T follicular helper cell (primary cell): Measurements from ENCODE around the gene POLL.
"Not testable (repeated sequence)": the region's sequence is repeated elsewhere in the genome, so short reads cannot be mapped to it uniquely, and the experiment has no call there.

Experiments
- DNase-seq: peaks from one replicate; pipeline ENCODE4 v3.0.0-alpha.2; 2020; ENCODE audit warnings: low read depth
- total RNA-seq, 2 experiments: gene quantifications; one replicate each; lab custom pipeline; 2026; lab: John Stamatoyannopoulos, UW

Gene POLL
- 24.8 to 44.7 reads per million in 2 experiments for total RNA-seq

- peak; percentile 76 for DNase-seq
Observed at GRCh38 chr10:101587725-101588653, at the start of gene POLL, which contains the start of gene DPCD. Gene POLL, minus strand, starts transcription at chr10:101588257. Its CDS starts 897 bp downstream, at chr10:101587360. Gene DPCD, plus strand, starts transcription at chr10:101588321. Its CDS starts 16 bp downstream, at chr10:101588337.

- DNase-seq = not testable (repeated sequence)
Observed at GRCh38 chr10:101633510-101633909, 45.5 kb upstream of the POLL start.

DNA sequence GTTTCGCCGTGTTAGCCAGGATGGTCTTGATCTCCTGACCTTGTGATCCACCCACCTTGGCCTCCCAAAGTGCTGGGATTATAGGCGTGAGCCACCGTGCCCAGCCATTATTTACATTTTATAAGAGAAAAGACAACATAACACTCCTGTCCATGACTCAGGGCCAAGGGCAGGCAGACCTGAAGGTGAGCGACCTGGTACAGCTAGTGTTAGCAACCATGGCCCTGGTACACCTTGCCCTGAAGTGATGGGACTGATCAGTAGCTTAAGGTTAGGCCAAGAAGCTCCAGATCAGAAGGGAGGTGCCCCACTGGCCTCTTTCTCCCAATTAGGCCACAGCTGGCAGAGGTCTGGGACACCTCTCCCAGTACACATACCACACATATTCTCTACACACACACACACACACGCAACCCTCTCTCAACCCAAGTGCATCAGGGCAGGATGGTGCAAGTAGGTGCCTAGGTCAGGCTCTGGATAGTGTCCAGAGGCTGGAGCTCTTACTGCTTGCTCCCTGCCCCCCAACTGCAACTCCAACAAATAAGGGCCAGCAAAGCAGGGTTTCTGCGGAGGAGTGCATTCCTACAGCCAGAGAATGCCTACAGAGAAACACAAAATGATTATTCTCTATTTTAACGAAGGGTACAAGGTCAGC lies 43.9 kb upstream of the POLL start:
- no peak for DNase-seq

DNA sequence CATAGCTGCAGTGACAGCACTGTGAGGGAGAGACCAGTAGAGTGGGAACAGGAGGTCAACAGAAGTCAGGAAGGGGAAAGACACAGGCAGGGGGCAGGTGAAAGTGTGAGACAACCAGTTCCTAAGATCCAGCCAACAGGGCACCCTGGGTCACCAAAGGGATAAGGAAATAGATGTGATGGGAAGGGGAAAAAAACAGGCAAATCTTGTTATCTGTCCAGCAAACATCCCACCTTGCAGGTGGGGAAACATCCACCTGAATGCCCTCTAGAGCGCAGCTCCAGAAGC lies 42.5 kb upstream of the POLL start:
- no peak for DNase-seq

- no peak for DNase-seq
Observed at GRCh38 chr10:101629837-101630632, 42.0 kb upstream of the POLL start.

DNA sequence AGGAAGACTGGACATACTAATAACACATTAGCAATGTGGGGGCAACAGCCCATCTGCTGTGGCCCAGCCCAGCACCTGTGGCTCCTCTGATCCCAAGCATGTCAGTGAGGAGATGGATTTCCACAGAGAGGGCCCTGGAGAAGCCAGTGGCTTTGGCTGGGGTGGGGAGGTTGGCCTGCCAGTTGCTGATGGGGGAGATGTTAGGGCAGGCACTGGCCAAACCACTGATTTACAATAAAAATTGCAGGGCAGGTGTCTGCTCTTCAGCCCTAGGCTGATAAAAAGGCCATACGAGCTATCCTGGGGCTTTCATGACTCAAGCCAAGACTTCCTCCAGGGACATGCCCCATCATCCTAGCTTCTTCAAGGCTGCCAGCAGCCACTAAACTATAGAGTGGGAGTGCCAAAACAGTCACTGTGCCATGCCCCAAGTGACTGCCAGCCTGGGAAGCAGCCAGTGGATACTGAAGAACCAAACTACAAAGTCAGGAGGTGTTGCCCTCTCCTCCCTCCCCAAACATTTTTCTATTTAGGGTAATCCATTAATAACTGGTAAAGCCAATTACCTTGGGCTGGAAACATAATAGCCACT lies 37.9 kb upstream of the POLL start:
- DNase-seq = no peak

DNA sequence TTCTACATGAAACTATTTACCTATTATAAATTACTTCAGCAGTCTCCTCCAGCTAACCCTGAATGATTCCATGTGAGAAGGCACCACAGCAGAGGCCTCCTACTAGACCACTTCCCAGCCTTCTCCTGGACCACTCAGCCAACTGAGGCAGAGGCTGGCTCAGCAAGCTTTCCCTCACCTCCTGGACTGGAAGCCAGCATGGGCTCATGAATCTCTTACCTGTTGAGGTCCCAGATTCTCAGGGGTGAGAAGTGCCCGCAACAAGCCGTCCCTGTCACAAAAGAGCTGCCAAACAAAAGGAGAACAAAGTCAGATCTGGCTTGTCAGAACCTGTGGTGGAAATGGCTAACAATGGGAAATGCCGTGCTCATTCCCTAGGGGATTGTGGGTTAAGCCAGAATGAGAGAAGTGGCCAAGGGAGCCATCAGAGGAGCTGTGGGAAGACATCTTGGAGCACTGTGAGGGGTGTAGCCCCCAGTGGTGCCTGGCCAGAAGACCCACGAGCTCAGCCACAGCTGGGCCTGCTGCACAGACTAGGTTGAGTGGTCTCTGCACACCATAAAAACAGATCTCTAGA lies 36.6 kb upstream of the POLL start:
- no peak for DNase-seq

GRCh38 chr10:101623528-101623927 lies 35.5 kb upstream of the POLL start:
- no peak for DNase-seq

DNA sequence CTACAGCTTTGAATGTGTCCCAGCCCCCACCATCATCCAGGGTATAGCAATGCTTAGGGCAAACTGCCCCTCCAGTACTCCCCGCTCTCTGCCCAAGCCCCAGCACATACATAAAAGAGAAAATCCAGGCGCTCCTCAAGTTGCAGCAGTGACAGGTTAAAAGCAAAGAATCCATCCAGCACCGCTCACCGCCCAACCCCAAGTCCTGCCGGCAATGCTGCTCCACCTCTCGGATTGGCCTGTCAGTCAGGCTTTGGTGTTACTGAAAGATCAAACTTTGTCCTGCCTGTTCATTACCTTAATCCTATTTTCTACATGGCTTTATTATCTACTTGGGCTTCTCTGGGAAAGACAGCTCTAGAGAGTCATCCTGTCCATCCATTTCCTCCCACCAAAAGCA lies 31.9 kb upstream of the POLL start:
- no peak for DNase-seq

- DNase-seq = no peak
Observed at GRCh38 chr10:101618871-101619270, 30.8 kb upstream of the POLL start.

GRCh38 chr10:101617824-101618568 lies 29.9 kb upstream of the POLL start:
- DNase-seq = no peak

DNA sequence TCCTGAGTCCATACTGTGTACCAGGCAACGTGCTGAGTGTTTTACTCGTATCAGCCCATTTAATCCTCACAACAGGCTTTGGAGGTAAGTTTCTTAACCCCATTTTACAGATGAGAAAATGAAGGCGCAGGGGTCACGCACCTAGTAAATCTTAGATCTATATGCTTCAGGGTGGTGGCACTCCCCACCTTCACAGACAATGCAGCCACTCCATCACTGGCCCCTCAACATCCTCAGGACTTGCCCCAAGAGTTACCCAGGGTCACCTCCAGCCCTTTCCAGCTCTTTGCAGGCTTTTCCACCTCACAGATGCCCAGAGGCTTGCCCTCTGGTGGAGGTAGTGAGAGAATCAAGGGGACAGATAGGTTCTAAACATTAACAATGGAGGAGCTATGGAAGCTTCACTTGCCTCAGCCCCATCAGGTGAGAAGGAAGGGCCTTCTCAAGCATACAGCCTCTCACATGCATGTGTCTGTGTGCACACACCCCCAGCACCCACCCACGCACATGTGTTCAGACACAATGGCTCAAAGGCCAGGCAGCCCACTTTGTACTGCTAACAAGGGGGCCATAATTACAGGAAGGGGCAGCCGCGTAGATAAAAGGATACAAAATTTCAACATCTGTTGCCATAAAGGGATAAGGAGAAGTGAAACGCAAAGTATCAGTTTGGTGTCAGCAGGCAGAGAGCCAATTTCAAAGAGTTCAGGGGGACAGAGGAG lies 29.2 kb upstream of the POLL start:
- no peak for DNase-seq

GRCh38 chr10:101616415-101617101 lies 28.5 kb upstream of the POLL start:
- DNase-seq = no peak

- no peak for DNase-seq
Observed at GRCh38 chr10:101615525-101616116, 27.6 kb upstream of the POLL start.

GRCh38 chr10:101614663-101615524 lies 26.8 kb upstream of the POLL start:
- DNase-seq = no peak

DNA sequence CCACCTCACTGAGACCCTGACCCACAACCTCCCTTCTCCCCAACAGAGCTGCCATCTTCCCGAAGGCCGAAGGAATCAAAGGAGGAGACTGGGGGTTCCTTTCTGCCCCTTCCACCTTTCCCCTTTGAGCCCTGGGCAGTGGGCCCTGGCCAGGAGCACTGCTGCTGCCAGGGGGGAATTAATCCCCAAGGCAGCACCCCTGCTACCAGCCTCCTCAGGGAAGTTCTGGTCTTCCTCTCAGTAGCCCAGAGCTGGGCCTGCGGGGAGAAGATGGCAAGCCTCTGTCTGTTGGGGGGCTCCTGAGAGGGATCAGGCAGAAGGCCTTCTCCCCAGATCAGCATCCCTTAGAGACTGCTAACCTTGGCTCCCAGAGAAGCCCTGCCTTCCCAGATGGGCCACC lies 25.6 kb upstream of the POLL start:
- no peak for DNase-seq

- DNase-seq = no peak
Observed at GRCh38 chr10:101612872-101613271, 24.8 kb upstream of the POLL start.

DNA sequence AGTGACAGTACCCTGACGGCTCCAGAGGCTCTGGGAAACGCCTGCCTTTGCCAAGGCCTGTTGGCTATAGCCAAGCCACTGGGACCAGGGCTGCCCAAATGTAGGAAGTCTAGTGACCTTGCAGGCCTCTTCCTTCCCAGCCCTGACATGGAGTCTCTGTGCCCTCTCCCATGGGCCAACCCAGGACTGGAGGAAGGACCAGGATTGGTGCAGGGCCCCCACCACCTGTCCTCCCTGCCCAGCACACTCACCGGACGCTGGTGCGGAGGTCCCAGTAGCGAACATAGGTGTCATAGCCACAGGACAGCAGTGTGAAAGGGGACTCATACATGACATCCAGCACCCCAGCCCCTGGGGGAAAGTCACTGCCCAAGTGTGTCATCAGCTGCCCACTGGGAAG lies 24.0 kb upstream of the POLL start:
- DNase-seq = no peak
